Measurements from ENCODE around the gene UBE2G2.

DNA sequence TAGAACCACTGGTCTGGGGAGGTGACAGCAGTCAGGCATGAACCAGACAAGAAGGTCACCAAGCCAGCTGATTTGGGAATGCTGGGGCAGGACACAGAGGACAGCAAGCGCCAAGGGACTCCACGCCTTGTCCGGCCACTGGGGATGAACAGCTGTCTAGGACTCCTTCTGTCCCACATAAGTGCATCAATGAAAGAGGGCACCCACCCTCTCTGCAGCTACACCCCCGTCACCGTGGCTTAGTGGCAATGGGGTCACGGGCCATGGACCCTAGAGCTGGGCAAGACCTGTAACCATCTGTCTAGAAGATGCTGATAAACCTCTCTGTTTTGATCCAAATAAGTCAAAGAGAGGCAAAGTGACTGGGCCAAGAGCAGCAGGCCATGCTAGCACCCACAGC, 16.8 kb downstream of the UBE2G2 start:
- TF ChIP-seq, protein P1, sequence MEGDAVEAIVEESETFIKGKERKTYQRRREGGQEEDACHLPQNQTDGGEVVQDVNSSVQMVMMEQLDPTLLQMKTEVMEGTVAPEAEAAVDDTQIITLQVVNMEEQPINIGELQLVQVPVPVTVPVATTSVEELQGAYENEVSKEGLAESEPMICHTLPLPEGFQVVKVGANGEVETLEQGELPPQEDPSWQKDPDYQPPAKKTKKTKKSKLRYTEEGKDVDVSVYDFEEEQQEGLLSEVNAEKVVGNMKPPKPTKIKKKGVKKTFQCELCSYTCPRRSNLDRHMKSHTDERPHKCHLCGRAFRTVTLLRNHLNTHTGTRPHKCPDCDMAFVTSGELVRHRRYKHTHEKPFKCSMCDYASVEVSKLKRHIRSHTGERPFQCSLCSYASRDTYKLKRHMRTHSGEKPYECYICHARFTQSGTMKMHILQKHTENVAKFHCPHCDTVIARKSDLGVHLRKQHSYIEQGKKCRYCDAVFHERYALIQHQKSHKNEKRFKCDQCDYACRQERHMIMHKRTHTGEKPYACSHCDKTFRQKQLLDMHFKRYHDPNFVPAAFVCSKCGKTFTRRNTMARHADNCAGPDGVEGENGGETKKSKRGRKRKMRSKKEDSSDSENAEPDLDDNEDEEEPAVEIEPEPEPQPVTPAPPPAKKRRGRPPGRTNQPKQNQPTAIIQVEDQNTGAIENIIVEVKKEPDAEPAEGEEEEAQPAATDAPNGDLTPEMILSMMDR (IDR thresholded peaks at IDR 0.05), result no peak
- no peak for TF ChIP-seq ZFX (IDR thresholded peaks at IDR 0.05; ENCODE audit: borderline replicate concordance)

Measured in 22Rv1 (cell line).